ENCODE measurements around the gene BDKRB2. TPM values are rescaled to one million over a fixed set of nuclear protein-coding genes. Genes with fewer than 3 reads are reported as not detected.

The BDKRB2 gene
- total and polyA plus RNA-seq, 2 of the 8 experiments (the other 6 are each of a cell fraction or from before 2014, with no cell fraction given) = 0.13 to 0.21 TPM

GRCh38 chr14:96173636-96174475 lies 30.8 kb upstream of the BDKRB2 start:
- H2AK5ac ChIP-seq (ENCODE audit: low read depth, low read length) = no peak overlapping the region
- no peaks in the 10 kb centered on the region for H3K27me3 ChIP-seq (replicated peaks in 1 of 4; ENCODE audit: control insufficient read depth in 3 of 4, extremely low read depth in 1 of 4, insufficient read depth in 3 of 4, low read length in 3 of 4)
- H2BK20ac ChIP-seq (ENCODE audit: low read length) = no peak overlapping the region
- H4K8ac ChIP-seq (ENCODE audit: extremely low read depth, insufficient read depth, low read length) = no peak overlapping the region; the same call in 1 of the 2 replicates
- H2AFZ ChIP-seq (ENCODE audit: low read length) = no peak overlapping the region
- H3K4me2 ChIP-seq (ENCODE audit: insufficient read depth in 1 of 2, low read depth in 2 of 2, low read length in 2 of 2) = no peak overlapping the region
- H3K79me2 ChIP-seq (ENCODE audit: control insufficient read depth in 1 of 2, insufficient read depth in 2 of 2, low read length in 2 of 2) = no peaks in the 10 kb centered on the region
- no peaks in the 10 kb centered on the region for H3K36me3 ChIP-seq (ENCODE audit: control insufficient read depth in 2 of 4, insufficient read depth in 4 of 4, low read length in 3 of 4)
- DNase-seq (ENCODE audit: low read depth in 1 of 2, low spot score in 2 of 2) = no peak
- no peak overlapping the region for H3K18ac ChIP-seq (ENCODE audit: extremely low read depth, low read length)
- no peak overlapping the region for H4K91ac ChIP-seq (replicated peaks; ENCODE audit: insufficient read length, low read length)
- no peak overlapping the region for H2BK5ac ChIP-seq (ENCODE audit: low read depth, low read length)
- H3K4me3 ChIP-seq (ENCODE audit: extremely low read depth in 1 of 4, insufficient read depth in 2 of 4, low read depth in 3 of 4, low read length in 4 of 4) = no peak overlapping the region
- H4K20me1 ChIP-seq (replicated peaks in 1 of 2; ENCODE audit: control insufficient read depth in 1 of 2, insufficient read depth in 2 of 2, low read length in 2 of 2) = no peaks in the 10 kb centered on the region
- H3K4me1 ChIP-seq (replicated peaks in 1 of 4; ENCODE audit: control insufficient read depth in 3 of 4, insufficient read depth in 4 of 4, low read length in 3 of 4) = no peaks in the 10 kb centered on the region
- H3K27ac ChIP-seq (ENCODE audit: low read depth, low read length) = no peak overlapping the region
- H2BK15ac ChIP-seq (ENCODE audit: low read length) = no peak overlapping the region
- no peaks in the 10 kb centered on the region for H3K9me3 ChIP-seq (ENCODE audit: insufficient read depth in 2 of 2, low read depth in 1 of 2, low read length in 1 of 2)
- no peaks in the 10 kb centered on the region for H3K79me1 ChIP-seq (ENCODE audit: low read depth, low read length)
- H4K5ac ChIP-seq (ENCODE audit: insufficient read length, low read depth, low read length) = no peak overlapping the region
- no peak overlapping the region for H2BK120ac ChIP-seq (replicated peaks; ENCODE audit: low read depth, low read length)
- ChIA-PET POLR2A (ENCODE audit: partially characterized antibody) (interaction anchor here (0.6 kb wide), 1 partner anchor 358 kb away, joined by 4 read pairs; no protein-coding TSS in a partner anchor), CTCF (ENCODE audit: partially characterized antibody) (interaction anchor here (0.7 to 1.4 kb wide), 5 partner anchors 20 to 73 kb away, joined by 3 to 5 read pairs (median 3); no protein-coding TSS in a partner anchor)
- no peak overlapping the region for H2BK12ac ChIP-seq (ENCODE audit: low read depth, low read length)
- no peak overlapping the region for H3K4ac ChIP-seq (replicated peaks; ENCODE audit: insufficient read length, low read depth, low read length)
- WGBS, 2 experiments (ENCODE audit: extremely low coverage in 1 of 2, insufficient coverage in 1 of 2, insufficient read length in 1 of 2, insufficient replicate concordance in 2 of 2, low coverage in 1 of 2, low lambda C conversion rate in 2 of 2, missing lambda C conversion rate in 1 of 2) = 94% methylated on average over 21 of the region's 21 CpGs; no CpG with 5 or more reads in 1 of the 2 experiments
- H3K23ac ChIP-seq (ENCODE audit: insufficient read length) = no peak overlapping the region
- H3K23me2 ChIP-seq (ENCODE audit: low read depth, low read length) = no peaks in the 10 kb centered on the region
- H3K14ac ChIP-seq (ENCODE audit: insufficient read length) = no peak overlapping the region
- H3K9ac ChIP-seq (replicated peaks in 1 of 4; ENCODE audit: extremely low read depth in 1 of 4, low read depth in 3 of 4, low read length in 3 of 4) = no peak overlapping the region
- no peak overlapping the region for H3K56ac ChIP-seq (replicated peaks; ENCODE audit: insufficient read length, low read depth, low read length)
- FAIRE-seq = no peak
- TF ChIP-seq SP1 (IDR thresholded peaks at IDR 0.05; ENCODE audit: low read depth, low read length) (no peak), EZH2 (IDR thresholded peaks at IDR 0.05; ENCODE audit: low read depth, low read length, severe bottlenecking) (no peak), CHD2 (IDR thresholded peaks at IDR 0.05; ENCODE audit: low read length) (no peak), RFX5 (IDR thresholded peaks at IDR 0.05; ENCODE audit: borderline replicate concordance, low read depth, low read length) (no peak), HDAC2 (IDR thresholded peaks at IDR 0.05; ENCODE audit: borderline replicate concordance in 1 of 2, low read depth in 2 of 2, low read length in 2 of 2) (no peak), RNF2 (IDR thresholded peaks at IDR 0.05; ENCODE audit: borderline replicate concordance, low read depth, low read length, missing control alignments, poor library complexity, severe bottlenecking) (no peak), SP4 (IDR thresholded peaks at IDR 0.05; ENCODE audit: low read length) (no peak), FOSL1 (IDR thresholded peaks at IDR 0.05; ENCODE audit: insufficient read depth, low read depth, low read length) (no peak), PHF8 (conservative IDR thresholded peaks at IDR 0.05; ENCODE audit: low read depth, low read length) (no peak), BCL11A (IDR thresholded peaks at IDR 0.05; ENCODE audit: low read depth in 2 of 2, low read length in 2 of 2) (no peak), HDAC6 (IDR thresholded peaks at IDR 0.05; ENCODE audit: low read depth, low read length) (no peak), SRF (IDR thresholded peaks at IDR 0.05; ENCODE audit: low read depth, low read length) (no peak)

Measured in H1 (cell line).